Kidney (tissue), 14 donors: ENCODE results near the gene RRP1. TPM values are rescaled to one million over a fixed set of nuclear protein-coding genes. Genes with fewer than 3 reads are reported as not detected.
A peak's percentile ranks its signal among the peaks of the same experiment; 100 is the strongest.

Experiments
- DNase-seq, 5 donors: peaks; one replicate each; pipeline ENCODE4 v3.0.0-alpha.2; 2013 to 2020
- FAIRE-seq: peaks from 2 replicates; lab custom pipeline; 2012; peaks lifted over from hg19 to GRCh38; lab: Jason Lieb, UNC
- H3K27ac ChIP-seq, 2 donors: one replicate each; pipeline ENCODE4 v1.7.0; 2013; ENCODE audit warnings: low read depth in 2 of 2, low read length in 2 of 2, inconsistent platforms in 1 of 2
- H3K27me3 ChIP-seq: one replicate; pipeline ENCODE4 v1.7.1; 2013; ENCODE audit warnings: low read length, inconsistent platforms; ENCODE audit not compliant: control insufficient read depth, insufficient read depth
- H3K36me3 ChIP-seq, 3 donors: one replicate each; pipeline versions ENCODE4 v1.7.0 to v1.7.1; 2013; ENCODE audit warnings: low read length in 3 of 3, control low read depth in 1 of 3, inconsistent platforms in 1 of 3; ENCODE audit not compliant: insufficient read depth in 3 of 3, control insufficient read depth in 2 of 3
- H3K4me1 ChIP-seq, 3 donors: one replicate each; pipeline versions ENCODE4 v1.7.0 to v1.7.1; 2013; ENCODE audit warnings: low read length in 3 of 3, inconsistent platforms in 1 of 3, low read depth in 1 of 3; ENCODE audit not compliant: control insufficient read depth in 2 of 3, insufficient read depth in 2 of 3
- H3K4me3 ChIP-seq, 3 donors: one replicate each; pipeline versions ENCODE4 v1.7.0 to v1.8.1; 2013; ENCODE audit warnings: low read length in 3 of 3, control low read depth in 1 of 3, inconsistent platforms in 1 of 3
- H3K9ac ChIP-seq, 3 donors: one replicate each; pipeline versions ENCODE4 v1.7.0 to v1.7.1; 2013; ENCODE audit warnings: low read length in 3 of 3, control low read depth in 1 of 3, inconsistent platforms in 1 of 3
- H3K9me3 ChIP-seq, 3 donors: one replicate each; pipeline versions ENCODE4 v1.7.0 to v1.7.1; 2013; ENCODE audit warnings: low read length in 3 of 3, control low read depth in 1 of 3, inconsistent platforms in 1 of 3; ENCODE audit not compliant: control insufficient read depth in 2 of 3, insufficient read depth in 1 of 3
- intact Hi-C: fragments of 100-400 bp; cut with DNase I; formaldehyde crosslinking; loops from one replicate; pipeline ENCODE4 v1.11.1; 2022
- polyA plus RNA-seq: library from polyadenylated mRNA; stranded (reverse); fragments of 350-450 nt; fragmentation: Illumina TruSeq; extraction: RNeasy Lipid Tissue Mini Kit (QIAGEN cat#74804); gene quantifications from one replicate; pipeline ENCODE4 v1.2.3, GENCODE V29; 2014; ENCODE audit warnings: low read depth, low replicate concordance; ENCODE audit not compliant: insufficient read depth
- total RNA-seq: library from RNA; stranded (reverse); fragmentation: NEBNext Ultra II Directional; extraction: Animal tissue kit (Norgen Biotek cat#: 25700); gene quantifications from one replicate; pipeline ENCODE4 v1.2.1, GENCODE V29; 2021
- TF ChIP-seq, protein P1 (sequence below): IDR thresholded peaks from 3 replicates; pipeline ENCODE4 v1.5.1; 2012; ENCODE audit warnings: mild to moderate bottlenecking, moderate library complexity, borderline replicate concordance; ENCODE audit not compliant: insufficient read depth; ENCODE audit errors: extremely low read depth
- donor health status: control.
- donor health status: control.
- donor health status: control.
- donor health status: control.
- donor health status: control.
- donor health status: DM: yes; HTN: yes; CAD: no.
- donor health status: Normal renal cell carcinoma (clear cell type).

RRP1 gene
- total and polyA plus RNA-seq, 2 donors from 2014 or later = 12.9 to 18.7 TPM

DNA sequence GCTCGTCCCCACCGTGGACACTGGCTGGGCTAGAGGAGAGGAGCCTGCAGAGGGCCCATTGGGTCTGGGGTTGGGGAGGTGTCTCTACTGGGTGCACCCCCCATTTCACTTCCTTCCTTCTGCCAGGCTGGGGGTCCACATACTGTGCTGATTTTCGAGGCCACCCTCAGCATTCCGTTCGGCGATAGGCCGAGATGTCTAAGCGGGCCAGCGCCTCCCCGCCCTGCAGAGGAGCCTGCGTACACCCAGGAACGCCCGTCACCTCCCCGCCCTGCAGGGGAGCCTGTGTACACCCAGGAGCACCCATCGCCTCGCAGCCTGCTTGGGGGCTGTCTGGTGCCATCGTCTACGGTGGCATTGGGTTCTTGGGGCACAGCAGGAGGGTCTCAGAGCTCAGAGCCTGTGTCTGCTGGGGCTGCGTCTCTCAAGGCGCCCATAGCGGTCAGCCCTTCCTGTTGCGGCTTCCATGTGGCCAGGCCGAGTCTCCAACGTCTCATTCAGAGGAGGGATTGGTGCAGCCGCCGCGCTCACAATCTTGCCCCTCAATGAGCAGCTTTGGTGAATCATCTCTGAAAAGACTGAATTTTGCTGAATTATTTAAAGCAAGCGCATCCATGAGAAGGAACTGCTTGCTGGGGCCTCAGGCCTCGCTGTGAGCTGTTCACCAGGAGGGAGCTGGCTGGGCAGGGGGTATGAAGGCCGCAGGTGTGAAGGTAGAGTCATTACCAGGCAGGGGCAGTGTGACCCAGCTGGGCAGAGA lies 44.9 kb downstream of the RRP1 start:
- Histone ChIP-seq H3K27ac (no peak overlapping the region), H3K27me3 (no peaks in the 10 kb centered on the region), H3K9me3 (no peaks in the 10 kb centered on the region), H3K4me1 (no peaks in the 10 kb centered on the region), H3K9ac (no peak overlapping the region), H3K4me3 (no peak overlapping the region), H3K36me3 (no peaks in the 10 kb centered on the region)
- TF ChIP-seq, protein P1, sequence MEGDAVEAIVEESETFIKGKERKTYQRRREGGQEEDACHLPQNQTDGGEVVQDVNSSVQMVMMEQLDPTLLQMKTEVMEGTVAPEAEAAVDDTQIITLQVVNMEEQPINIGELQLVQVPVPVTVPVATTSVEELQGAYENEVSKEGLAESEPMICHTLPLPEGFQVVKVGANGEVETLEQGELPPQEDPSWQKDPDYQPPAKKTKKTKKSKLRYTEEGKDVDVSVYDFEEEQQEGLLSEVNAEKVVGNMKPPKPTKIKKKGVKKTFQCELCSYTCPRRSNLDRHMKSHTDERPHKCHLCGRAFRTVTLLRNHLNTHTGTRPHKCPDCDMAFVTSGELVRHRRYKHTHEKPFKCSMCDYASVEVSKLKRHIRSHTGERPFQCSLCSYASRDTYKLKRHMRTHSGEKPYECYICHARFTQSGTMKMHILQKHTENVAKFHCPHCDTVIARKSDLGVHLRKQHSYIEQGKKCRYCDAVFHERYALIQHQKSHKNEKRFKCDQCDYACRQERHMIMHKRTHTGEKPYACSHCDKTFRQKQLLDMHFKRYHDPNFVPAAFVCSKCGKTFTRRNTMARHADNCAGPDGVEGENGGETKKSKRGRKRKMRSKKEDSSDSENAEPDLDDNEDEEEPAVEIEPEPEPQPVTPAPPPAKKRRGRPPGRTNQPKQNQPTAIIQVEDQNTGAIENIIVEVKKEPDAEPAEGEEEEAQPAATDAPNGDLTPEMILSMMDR = no peak
- DNase-seq (peak in 1 of 5 donors; percentile 78), FAIRE-seq (no peak)
- intact Hi-C loops = no loop called here

GRCh38 chr21:43835050-43835449 lies 45.7 kb downstream of the RRP1 start:
- Histone ChIP-seq H3K4me1 (no peaks in the 10 kb centered on the region), H3K4me3 (no peak overlapping the region), H3K27me3 (no peaks in the 10 kb centered on the region), H3K9me3 (no peaks in the 10 kb centered on the region), H3K27ac (no peak overlapping the region), H3K36me3 (no peaks in the 10 kb centered on the region), H3K9ac (no peak overlapping the region)
- intact Hi-C loops = no loop called here
- FAIRE-seq = no peak
- DNase-seq = peak in 1 of 5 donors; percentile 41
- TF ChIP-seq, protein P1 = no peak

DNA sequence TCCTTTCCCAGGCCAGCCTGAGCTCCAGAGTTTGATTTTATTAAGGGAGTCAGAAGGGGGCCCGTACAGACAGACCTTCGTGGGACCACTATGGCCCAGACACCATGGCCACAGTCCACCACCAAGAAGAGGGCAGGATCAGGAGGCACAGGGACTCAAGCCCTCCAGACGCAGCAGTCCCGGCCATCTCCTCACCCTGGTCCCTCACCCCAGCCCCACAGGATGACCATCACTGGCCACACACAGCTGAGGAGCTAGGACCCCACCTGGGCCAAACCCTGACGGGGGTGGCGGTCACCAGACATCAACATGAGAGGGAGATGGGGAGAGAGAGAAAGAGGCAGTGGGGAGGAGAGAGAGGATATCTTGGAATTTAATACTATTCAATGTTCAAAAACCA lies 46.5 kb downstream of the RRP1 start:
- no peak for FAIRE-seq
- Histone ChIP-seq H3K9me3 (no peaks in the 10 kb centered on the region), H3K4me3 (no peak overlapping the region), H3K36me3 (no peaks in the 10 kb centered on the region), H3K4me1 (no peaks in the 10 kb centered on the region), H3K27ac (no peak overlapping the region), H3K9ac (no peak overlapping the region), H3K27me3 (no peaks in the 10 kb centered on the region)
- intact Hi-C loops = no loop called here
- TF ChIP-seq, protein P1 = no peak
- DNase-seq = peak in 1 of 5 donors; percentile 59

DNA sequence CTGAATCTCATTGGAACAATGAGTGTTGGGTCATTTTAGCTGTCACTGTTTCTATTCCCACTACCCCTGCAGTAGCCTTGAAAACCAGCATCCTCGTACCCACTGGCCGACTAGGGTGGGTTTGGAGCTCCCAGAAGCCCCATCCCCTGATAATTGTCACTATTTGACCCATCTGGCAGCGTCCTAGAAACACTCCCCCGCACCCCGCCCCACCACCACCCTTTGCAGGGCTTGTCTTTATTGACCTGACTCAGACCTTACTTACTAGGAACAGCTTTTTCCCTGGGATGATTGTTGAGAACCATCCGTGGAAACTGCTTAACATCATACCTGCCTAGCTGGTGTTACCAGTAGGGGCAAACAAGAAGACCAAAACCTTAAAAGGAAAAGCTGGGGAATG lies 47.2 kb downstream of the RRP1 start:
- no peaks in the 10 kb centered on the region for H3K4me1 ChIP-seq
- FAIRE-seq = no peak
- intact Hi-C loops = no loop called here

More for the DNA sequence above, 47.2 kb downstream of the RRP1 start:
- H3K9me3 ChIP-seq = no peaks in the 10 kb centered on the region
- TF ChIP-seq, protein P1 = no peak
- peak in 1 of 5 donors; percentile 15 for DNase-seq
- H3K27ac ChIP-seq = no peak overlapping the region
- H3K9ac ChIP-seq = no peak overlapping the region
- no peaks in the 10 kb centered on the region for H3K27me3 ChIP-seq
- H3K36me3 ChIP-seq = no peaks in the 10 kb centered on the region
- no peak overlapping the region for H3K4me3 ChIP-seq
